Bronchial epithelial cell (primary cell): ENCODE measurements around the gene FADS3. TPM values are rescaled to one million over a fixed set of nuclear protein-coding genes. Genes with fewer than 3 reads are reported as not detected.

ENCODE experiments used
- DNase-seq: peaks from one replicate; pipeline ENCODE4 v3.0.0-alpha.2; 2010; ENCODE audit warnings: low read depth
- FAIRE-seq: peaks from 2 replicates; lab custom pipeline; 2011; peaks lifted over from hg19 to GRCh38; lab: Jason Lieb, UNC
- H3K27me3 ChIP-seq: 2 replicates; pipeline ENCODE4 v1.5.1; 2011; ENCODE audit warnings: low read length; ENCODE audit not compliant: control insufficient read depth, insufficient read depth
- H3K36me3 ChIP-seq: 2 replicates; pipeline ENCODE4 v1.5.1; 2011; ENCODE audit warnings: low read length; ENCODE audit not compliant: control insufficient read depth, insufficient read depth
- H3K4me3 ChIP-seq: 2 replicates; pipeline ENCODE4 v1.5.1; 2011; ENCODE audit warnings: mild to moderate bottlenecking, low read depth, low read length, control low read depth
- CTCF ChIP-seq: IDR thresholded peaks from 2 replicates; pipeline ENCODE4 v1.5.1; 2011; ENCODE audit warnings: mild to moderate bottlenecking, moderate library complexity, low read length, control low read depth, inconsistent platforms; ENCODE audit not compliant: insufficient read depth, severe bottlenecking
- total RNA-seq: library from RNA; depleted of rRNA; stranded (reverse); fragments of >200 nt; gene quantifications from 2 replicates; pipeline ENCODE4 v1.2.1, GENCODE V29; 2014

FADS3 gene
- total RNA-seq, 1 donor from 2014 or later: 31.9 TPM

- Histone ChIP-seq H3K36me3 (peaks cover 6% of the 10 kb centered on the region), H3K27me3 (no peaks in the 10 kb centered on the region), H3K4me3 (peak overlapping the region; percentile 61)
- DNase-seq (no peak), FAIRE-seq (no peak)
- no peak for TF ChIP-seq CTCF
Measured at GRCh38 chr11:61828379-61828628, 63.0 kb downstream of the FADS3 start.

GRCh38 chr11:61827571-61828378 is 63.6 kb downstream of the FADS3 start, which contains the start of gene FADS2:
Gene FADS2, plus strand, starts transcription at chr11:61828300. Its CDS starts 91 bp downstream, at chr11:61828391.
- TF ChIP-seq CTCF: peak; percentile 3
- DNase-seq: peak; percentile 74
- peak within 1 kb of the TSS; percentile 61 for H3K4me3 ChIP-seq
- no peak for FAIRE-seq
- H3K27me3 ChIP-seq: no peaks in the 10 kb centered on the region
- H3K36me3 ChIP-seq: peaks cover 4% of the 10 kb centered on the region

- DNase-seq (no peak), FAIRE-seq (no peak)
- Histone ChIP-seq H3K27me3 (no peaks in the 10 kb centered on the region), H3K4me3 (peak overlapping the region; percentile 61), H3K36me3 (no peaks in the 10 kb centered on the region)
- no peak for TF ChIP-seq CTCF
Measured at GRCh38 chr11:61826930-61827570, 64.3 kb downstream of the FADS3 start.

Other genes with a start within 250 kb of the FADS3 start
- under 0.01 and 0.13 TPM in 2 replicates for gene DAGLA, start 211.2 kb downstream of the FADS3 start, total RNA-seq
- under 0.01 and 0.13 TPM in 2 replicates for gene MYRF, start 138.9 kb downstream of the FADS3 start, total RNA-seq
- 61.3 and 159 TPM in 2 replicates for gene TMEM258, start 98.9 kb downstream of the FADS3 start, total RNA-seq
- 5.9 and 9.7 TPM in 2 replicates for gene FEN1, start 98.6 kb downstream of the FADS3 start, total RNA-seq
- 23.2 and 46.9 TPM in 2 replicates for gene FADS1, start 74.5 kb downstream of the FADS3 start, total RNA-seq
- 15.2 and 34.2 TPM in 2 replicates for gene FADS2, start 63.2 kb downstream of the FADS3 start, total RNA-seq
- 0.90 and 1.1 TPM in 2 replicates for gene RAB3IL1, start 26.0 kb upstream of the FADS3 start, total RNA-seq
- gene BEST1, start 58.8 kb upstream of the FADS3 start, total RNA-seq: 3.7 and 5.2 TPM in 2 replicates
- gene FTH1, start 76.1 kb upstream of the FADS3 start, total RNA-seq: 1,010 and 1,591 TPM in 2 replicates
- 3.4 and 5.8 TPM in 2 replicates for gene INCENP, start 232.5 kb upstream of the FADS3 start, total RNA-seq